Neuron (in vitro differentiated cells): ENCODE data around the gene DDR2.
"Not testable (repeated sequence)": the region's sequence is repeated elsewhere in the genome, so short reads cannot be mapped to it uniquely, and the experiment has no call there.

Source experiments
- H2AFZ ChIP-seq: one replicate; pipeline ENCODE4 v1.6.1; 2013; ENCODE audit warnings: low read depth, mild to moderate bottlenecking, inconsistent platforms, low read length, moderate library complexity
- H3K27me3 ChIP-seq: one replicate; pipeline ENCODE4 v1.6.1; 2013; ENCODE audit warnings: low read length; ENCODE audit not compliant: insufficient read depth
- H3K36me3 ChIP-seq: one replicate; pipeline ENCODE4 v1.6.1; 2013; ENCODE audit warnings: low read length; ENCODE audit not compliant: insufficient read depth
- H3K4me1 ChIP-seq: one replicate; pipeline ENCODE4 v1.6.1; 2013; ENCODE audit warnings: low read length; ENCODE audit not compliant: insufficient read depth
- H3K4me3 ChIP-seq: 2 replicates; pipeline ENCODE4 v1.5.1; 2013; ENCODE audit warnings: mild to moderate bottlenecking, low read length, moderate library complexity
- H3K9me3 ChIP-seq: one replicate; pipeline ENCODE4 v1.6.1; 2013; ENCODE audit warnings: low read length

DDR2 gene

GRCh38 chr1:162716123-162716522 is 83.9 kb downstream of the DDR2 start:
- no peak overlapping the region for H2AFZ ChIP-seq
- no peaks in the 10 kb centered on the region for H3K4me1 ChIP-seq
- H3K36me3 ChIP-seq: no peaks in the 10 kb centered on the region
- no peak overlapping the region for H3K4me3 ChIP-seq
- H3K27me3 ChIP-seq: no peaks in the 10 kb centered on the region
- no peaks in the 10 kb centered on the region for H3K9me3 ChIP-seq

DNA sequence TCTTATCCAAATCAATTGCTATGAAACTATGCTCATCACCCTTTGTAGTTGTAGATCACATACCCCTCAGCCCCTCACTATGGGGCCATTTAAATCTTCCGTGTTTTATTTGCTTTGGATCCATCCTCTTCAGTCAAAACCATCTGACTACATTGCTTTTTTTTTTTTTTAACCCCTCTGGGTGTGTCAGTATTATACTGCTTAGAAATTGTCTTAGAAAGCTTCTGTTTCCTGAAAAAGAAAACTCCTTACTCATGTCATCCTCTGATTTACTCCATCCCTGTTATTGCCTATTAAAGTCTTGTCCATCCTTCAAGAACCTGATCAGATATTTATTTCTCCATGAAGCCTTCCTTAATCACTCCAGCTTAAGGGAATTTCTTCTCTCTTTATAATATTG is 84.3 kb downstream of the DDR2 start:
- H3K27me3 ChIP-seq: no peaks in the 10 kb centered on the region
- no peaks in the 10 kb centered on the region for H3K4me1 ChIP-seq
- H2AFZ ChIP-seq: no peak overlapping the region
- H3K36me3 ChIP-seq: no peaks in the 10 kb centered on the region
- no peak overlapping the region for H3K4me3 ChIP-seq
- no peaks in the 10 kb centered on the region for H3K9me3 ChIP-seq

DNA sequence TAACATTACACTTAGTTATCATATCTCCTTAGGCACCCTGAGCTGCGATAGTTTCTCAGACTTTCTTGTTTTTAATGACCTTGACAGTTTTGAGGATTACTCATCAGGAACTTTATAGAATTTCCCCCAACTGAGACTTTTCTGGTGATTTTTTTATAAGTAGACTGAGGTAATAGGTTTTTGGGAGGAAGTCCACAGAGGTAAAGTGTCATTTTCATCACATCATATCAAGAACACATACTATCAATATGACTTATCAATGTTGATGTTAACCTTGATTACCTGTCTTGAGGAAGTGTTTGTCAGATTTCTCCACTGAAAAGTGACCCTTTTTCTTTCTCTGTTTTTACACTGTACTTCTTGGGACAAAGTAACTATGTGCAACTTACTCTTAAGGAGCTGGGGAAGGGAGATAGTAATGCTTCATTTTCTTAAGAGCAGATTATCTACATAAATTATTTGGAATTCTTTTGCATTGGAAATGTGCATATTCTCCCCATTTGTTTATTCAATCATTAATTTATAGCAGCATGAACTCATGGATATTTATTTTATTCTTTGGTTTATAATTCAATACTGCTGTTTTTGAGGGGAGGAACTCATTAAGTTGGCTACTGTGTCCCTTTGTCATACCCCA is 85.4 kb downstream of the DDR2 start:
- no peaks in the 10 kb centered on the region for H3K27me3 ChIP-seq
- no peak overlapping the region for H2AFZ ChIP-seq
- H3K36me3 ChIP-seq: no peaks in the 10 kb centered on the region
- H3K4me3 ChIP-seq: no peak overlapping the region
- no peaks in the 10 kb centered on the region for H3K9me3 ChIP-seq
- no peaks in the 10 kb centered on the region for H3K4me1 ChIP-seq

GRCh38 chr1:162719678-162720077 is 87.4 kb downstream of the DDR2 start:
- no peaks in the 10 kb centered on the region for H3K36me3 ChIP-seq
- no peak overlapping the region for H3K4me3 ChIP-seq
- H3K27me3 ChIP-seq: no peaks in the 10 kb centered on the region
- no peak overlapping the region for H2AFZ ChIP-seq
- no peaks in the 10 kb centered on the region for H3K9me3 ChIP-seq
- H3K4me1 ChIP-seq: no peaks in the 10 kb centered on the region

DNA sequence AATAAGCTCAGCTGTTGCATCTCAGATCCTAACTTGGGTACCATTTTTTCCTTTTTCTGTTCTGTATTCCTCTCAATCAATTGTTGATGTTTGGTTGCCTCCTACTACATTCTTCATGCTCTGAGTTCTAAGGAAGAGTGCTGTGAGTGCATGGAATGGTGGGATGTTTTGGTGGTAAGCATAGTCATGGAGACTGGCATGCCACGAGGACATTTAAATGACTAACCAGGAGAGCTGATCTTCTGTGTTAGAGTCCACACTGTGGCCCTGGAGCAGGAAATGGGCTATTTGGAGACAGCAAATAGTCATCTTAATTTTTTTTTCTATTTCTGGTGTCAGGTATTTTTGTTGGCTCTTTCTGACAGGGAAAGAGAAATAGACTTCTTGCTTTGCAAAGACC is 88.7 kb downstream of the DDR2 start:
- Histone ChIP-seq H2AFZ (no peak overlapping the region), H3K4me3 (no peak overlapping the region), H3K27me3 (no peaks in the 10 kb centered on the region), H3K9me3 (no peaks in the 10 kb centered on the region), H3K4me1 (no peaks in the 10 kb centered on the region), H3K36me3 (no peaks in the 10 kb centered on the region)

GRCh38 chr1:162721471-162721870 is 89.2 kb downstream of the DDR2 start:
- H3K4me1 ChIP-seq: no peaks in the 10 kb centered on the region
- no peak overlapping the region for H3K4me3 ChIP-seq
- H3K9me3 ChIP-seq: no peaks in the 10 kb centered on the region
- H3K27me3 ChIP-seq: no peaks in the 10 kb centered on the region
- H2AFZ ChIP-seq: no peak overlapping the region
- no peaks in the 10 kb centered on the region for H3K36me3 ChIP-seq

DNA sequence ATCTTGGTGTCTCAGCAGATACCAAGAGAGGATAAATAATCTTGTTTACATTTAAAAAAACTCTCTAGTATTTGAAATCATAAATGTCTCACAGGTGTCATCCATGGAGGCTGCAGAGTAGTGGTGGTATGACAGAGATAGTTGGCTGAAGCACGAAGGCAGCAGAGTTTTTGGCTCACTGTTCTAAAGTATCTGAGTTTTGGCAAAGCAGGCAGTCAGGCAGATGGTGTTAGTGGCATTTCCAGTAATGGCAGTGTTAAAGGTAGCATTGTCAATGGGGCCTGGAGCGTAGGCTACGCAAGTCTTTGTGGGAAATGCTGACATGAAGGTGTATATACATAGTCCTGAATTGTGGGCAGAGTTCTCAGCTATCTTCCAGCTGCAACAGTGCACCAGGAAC is 89.8 kb downstream of the DDR2 start:
- H3K27me3 ChIP-seq: no peaks in the 10 kb centered on the region
- H3K36me3 ChIP-seq: no peaks in the 10 kb centered on the region
- H3K4me1 ChIP-seq: no peaks in the 10 kb centered on the region
- H2AFZ ChIP-seq: no peak overlapping the region
- H3K4me3 ChIP-seq: no peak overlapping the region
- H3K9me3 ChIP-seq: no peaks in the 10 kb centered on the region

GRCh38 chr1:162724583-162725120 is 92.4 kb downstream of the DDR2 start:
- no peaks in the 10 kb centered on the region for H3K36me3 ChIP-seq
- no peak overlapping the region for H2AFZ ChIP-seq
- no peaks in the 10 kb centered on the region for H3K4me1 ChIP-seq
- no peak overlapping the region for H3K4me3 ChIP-seq
- H3K9me3 ChIP-seq: no peaks in the 10 kb centered on the region
- no peaks in the 10 kb centered on the region for H3K27me3 ChIP-seq

DNA sequence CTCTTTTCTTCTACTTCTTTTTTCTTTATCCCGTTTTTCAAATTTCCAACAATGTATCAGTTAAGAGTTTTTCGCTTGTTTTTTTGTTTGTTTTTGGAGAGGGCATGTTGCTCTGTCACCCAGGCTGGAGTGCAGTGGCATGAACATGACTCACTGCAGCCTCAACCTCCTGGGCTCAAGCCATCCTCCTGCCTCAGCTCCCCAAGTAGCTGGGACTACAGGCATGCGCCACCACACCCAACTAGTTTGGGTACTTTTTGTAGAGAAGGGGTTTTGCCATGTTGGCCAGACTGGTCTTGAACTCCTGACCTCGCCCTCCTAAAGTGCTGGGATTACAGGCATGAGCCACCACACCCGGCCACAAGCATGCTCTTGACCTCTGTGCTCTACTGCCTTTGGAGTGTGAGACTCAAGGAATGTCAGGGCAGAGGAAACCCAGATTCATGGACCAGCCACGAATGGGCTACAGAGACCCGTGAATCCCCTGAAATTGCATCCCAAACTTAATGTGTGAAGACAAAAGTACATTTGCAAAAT is 93.1 kb downstream of the DDR2 start:
- Histone ChIP-seq H3K36me3 (no peaks in the 10 kb centered on the region), H3K4me1 (no peaks in the 10 kb centered on the region), H3K9me3 (no peaks in the 10 kb centered on the region), H3K4me3 (no peak overlapping the region), H3K27me3 (no peaks in the 10 kb centered on the region), H2AFZ (no peak overlapping the region)

DNA sequence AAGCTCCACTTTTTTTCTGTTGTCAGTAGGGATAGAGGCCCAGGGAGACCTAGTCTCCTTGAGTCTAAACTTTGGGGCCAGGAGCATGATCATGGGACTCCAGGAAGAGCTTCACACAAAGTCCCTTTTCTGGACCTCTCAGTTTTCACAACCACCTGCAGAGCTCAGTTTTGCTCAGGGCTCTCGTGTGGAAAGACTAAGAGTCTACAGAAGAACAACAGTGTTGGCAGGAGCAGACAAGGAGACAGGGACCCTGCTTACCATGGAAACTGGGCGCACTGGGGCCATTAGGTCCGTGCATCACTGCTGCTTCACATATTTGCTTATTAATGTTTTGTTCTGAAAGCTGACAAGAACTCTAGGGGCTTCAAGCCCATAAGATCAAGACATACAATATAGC is 94.3 kb downstream of the DDR2 start:
- Histone ChIP-seq H3K4me3 (no peak overlapping the region), H2AFZ (no peak overlapping the region), H3K9me3 (no peaks in the 10 kb centered on the region), H3K36me3 (no peaks in the 10 kb centered on the region), H3K4me1 (peaks cover under 1% of the 10 kb centered on the region), H3K27me3 (no peaks in the 10 kb centered on the region)

DNA sequence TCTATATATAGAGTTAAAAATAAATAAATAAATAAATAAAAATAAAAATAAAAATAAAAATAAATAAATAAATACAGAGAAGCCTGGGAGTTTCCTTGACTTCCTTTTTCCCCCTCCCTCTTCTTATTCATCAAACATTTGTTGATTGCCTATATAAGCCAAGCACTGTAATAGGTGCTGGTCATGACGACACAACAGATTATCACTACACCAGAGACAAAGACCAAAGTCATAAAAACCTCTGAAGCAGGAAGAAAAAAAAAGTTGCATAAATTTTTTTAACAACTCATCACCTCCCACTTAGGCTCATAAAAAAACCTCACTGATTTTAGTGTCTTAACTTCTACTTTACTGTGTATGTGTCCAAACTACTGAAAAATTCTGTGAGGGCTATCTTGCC is 95.2 kb downstream of the DDR2 start:
- H3K4me3 ChIP-seq, H3K9me3 ChIP-seq, H2AFZ ChIP-seq, H3K36me3 ChIP-seq, H3K27me3 ChIP-seq: not testable (repeated sequence)
- H3K4me1 ChIP-seq: peaks cover 10% of the 10 kb centered on the region

GRCh38 chr1:162728573-162728972 is 96.3 kb downstream of the DDR2 start:
- Histone ChIP-seq H3K9me3 (no peaks in the 10 kb centered on the region), H3K36me3 (no peaks in the 10 kb centered on the region), H2AFZ (no peak overlapping the region), H3K4me3 (no peak overlapping the region), H3K4me1 (peaks cover 11% of the 10 kb centered on the region), H3K27me3 (no peaks in the 10 kb centered on the region)

- not testable (repeated sequence) for H2AFZ ChIP-seq, H3K27me3 ChIP-seq
Measured at GRCh38 chr1:162729195-162729774, 97.0 kb downstream of the DDR2 start.

DNA sequence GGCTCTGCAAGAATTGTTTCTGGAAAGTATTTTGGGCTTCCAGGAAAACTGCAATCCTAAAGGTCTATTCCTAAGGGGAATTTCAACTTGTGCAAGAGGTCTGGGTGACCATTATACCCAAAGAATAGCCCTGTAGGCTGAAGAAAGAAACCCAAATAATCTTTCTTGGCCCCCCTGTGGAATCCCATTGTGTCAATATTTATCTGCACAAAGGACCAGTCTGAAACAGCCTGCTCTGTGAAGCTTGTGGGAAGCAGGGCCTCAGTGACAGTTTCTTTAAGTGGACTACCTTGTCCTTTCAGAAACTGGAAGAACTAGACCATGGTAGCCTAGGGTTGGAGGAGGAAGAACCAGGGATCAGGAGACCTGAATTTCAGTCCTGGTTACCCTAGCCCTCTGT is 99.8 kb downstream of the DDR2 start:
- peaks cover 11% of the 10 kb centered on the region for H3K4me1 ChIP-seq
- H3K36me3 ChIP-seq: no peaks in the 10 kb centered on the region
- H3K9me3 ChIP-seq: no peaks in the 10 kb centered on the region
- H3K27me3 ChIP-seq: no peaks in the 10 kb centered on the region
- H2AFZ ChIP-seq: no peak overlapping the region
- H3K4me3 ChIP-seq: no peak overlapping the region

More at GRCh38 chr1:162729195-162729774, 97.0 kb downstream of the DDR2 start:
- H3K36me3 ChIP-seq, H3K4me3 ChIP-seq, H3K9me3 ChIP-seq: not testable (repeated sequence)
- H3K4me1 ChIP-seq: peaks cover 11% of the 10 kb centered on the region
